ENCODE results near the gene DSCAML1. TPM values are rescaled to one million over a fixed set of nuclear protein-coding genes. Genes with fewer than 3 reads are reported as not detected.

The DSCAML1 gene
- total RNA-seq, 1 experiment from 2014 or later = 0.15 TPM

DNA sequence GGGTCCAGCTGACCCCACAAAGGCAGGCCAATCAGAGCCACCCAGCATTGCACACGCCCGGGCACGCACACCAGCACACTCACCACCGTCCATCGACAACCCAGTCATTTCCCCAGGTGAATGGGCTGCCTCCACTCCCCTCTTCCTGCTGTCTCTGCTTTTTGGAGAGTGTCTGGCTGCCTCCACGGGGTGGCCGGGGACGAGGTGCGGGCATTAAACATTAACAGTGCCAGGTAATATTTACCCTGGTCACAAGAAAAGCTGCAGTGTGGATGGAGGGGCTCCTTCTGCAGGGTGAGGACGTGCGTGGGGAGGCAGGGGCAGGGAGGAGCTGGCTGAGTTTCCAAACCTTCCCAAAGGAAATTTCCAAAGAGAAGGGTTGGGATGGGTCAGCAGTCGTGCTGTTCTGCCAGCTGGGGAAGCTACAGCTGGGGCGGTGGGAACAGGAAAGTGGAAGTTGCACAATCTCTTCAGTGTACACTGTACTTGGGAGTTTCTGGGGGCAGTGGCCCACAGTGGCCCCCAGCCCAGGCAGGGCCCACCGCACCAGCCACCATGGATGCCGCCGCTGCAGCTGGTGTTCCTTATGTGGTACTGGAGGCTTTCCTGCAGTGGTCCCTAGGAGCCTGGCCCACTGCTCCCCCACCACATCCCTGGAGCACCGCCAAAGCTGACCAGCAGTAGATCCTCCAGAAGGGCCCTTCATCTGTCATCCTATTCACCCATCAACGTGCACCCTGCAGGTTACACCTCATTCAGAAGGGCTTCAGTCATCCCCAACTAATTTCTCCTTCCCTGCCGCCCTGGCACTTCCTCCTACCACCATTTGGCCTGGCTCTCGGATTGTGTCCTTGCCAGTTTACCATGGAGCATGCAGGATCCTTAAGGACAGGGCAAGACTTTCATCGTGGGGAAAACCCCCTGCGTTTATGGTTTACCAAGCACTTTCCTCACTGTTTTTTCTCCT lies 27.8 kb upstream of the DSCAML1 start, which contains the start of gene FXYD2:
Gene FXYD2, minus strand, starts transcription at position 174 of the 967 bp plus-strand sequence. Its CDS starts 66 bp downstream, at position 108.
- Histone ChIP-seq H3K14ac (ENCODE audit: insufficient read depth, low read length) (no peak within 1 kb of the TSS; the same call in 1 of the 2 replicates), H3K4me1 (ENCODE audit: insufficient read depth, low read length) (no peaks in the 10 kb centered on the region; the same call in 1 of the 2 replicates), H3K23me2 (ENCODE audit: insufficient read length, low read depth, low read length, poor library complexity, severe bottlenecking) (no peaks in the 10 kb centered on the region), H2AFZ (ENCODE audit: low read length) (no peak within 1 kb of the TSS), H2AK5ac (ENCODE audit: insufficient read length, low read length) (no peak within 1 kb of the TSS), H4K91ac (ENCODE audit: insufficient read length, low read depth, low read length) (no peak within 1 kb of the TSS), H3T11ph (ENCODE audit: low read length) (no peak within 1 kb of the TSS), H4K5ac (ENCODE audit: insufficient read length, low read depth, low read length) (no peak within 1 kb of the TSS), H2BK12ac (ENCODE audit: insufficient read length, low read depth, low read length) (no peak within 1 kb of the TSS), H2BK15ac (ENCODE audit: low read depth, low read length) (no peak within 1 kb of the TSS), H2BK120ac (ENCODE audit: low read depth, low read length, poor library complexity, severe bottlenecking) (no peak within 1 kb of the TSS), H3K9ac (ENCODE audit: extremely low read depth, insufficient read length, low read length) (no peak within 1 kb of the TSS), H4K20me1 (ENCODE audit: control insufficient read depth, insufficient read depth, insufficient read length) (no peaks in the 10 kb centered on the region), H3K23ac (ENCODE audit: insufficient read length, low read depth, low read length) (no peak within 1 kb of the TSS), H2BK20ac (ENCODE audit: low read depth, low read length, poor library complexity, severe bottlenecking) (no peak within 1 kb of the TSS), H3K9me3 (ENCODE audit: control insufficient read depth, low read depth, low read length) (no peaks in the 10 kb centered on the region), H4K8ac (replicated peaks; ENCODE audit: insufficient read length, low read depth, low read length) (no peak within 1 kb of the TSS), H3K27me3 (ENCODE audit: insufficient read depth, low read length) (no peaks in the 10 kb centered on the region), H2BK5ac (ENCODE audit: insufficient read length, low read length) (no peak within 1 kb of the TSS), H3K79me1 (ENCODE audit: insufficient read depth, low read depth, low read length, poor library complexity, severe bottlenecking) (no peaks in the 10 kb centered on the region), H3K4me2 (ENCODE audit: insufficient read depth, insufficient read length, low read length) (no peak within 1 kb of the TSS), H3K56ac (ENCODE audit: insufficient read length, low read depth, low read length) (no peak within 1 kb of the TSS), H3K4ac (ENCODE audit: low read depth, low read length) (no peak within 1 kb of the TSS), H3K18ac (ENCODE audit: insufficient read length, low read depth, low read length) (no peak within 1 kb of the TSS), H3K79me2 (ENCODE audit: insufficient read depth, low read length) (no peaks in the 10 kb centered on the region), H3K27ac (ENCODE audit: insufficient read length, low read depth, low read length) (no peak within 1 kb of the TSS)
- H3K36me3 Mint-ChIP-seq (ENCODE audit: insufficient read depth in 1 of 3, low read depth in 3 of 3) = no peaks in the 10 kb centered on the region
- TF ChIP-seq, protein P1, sequence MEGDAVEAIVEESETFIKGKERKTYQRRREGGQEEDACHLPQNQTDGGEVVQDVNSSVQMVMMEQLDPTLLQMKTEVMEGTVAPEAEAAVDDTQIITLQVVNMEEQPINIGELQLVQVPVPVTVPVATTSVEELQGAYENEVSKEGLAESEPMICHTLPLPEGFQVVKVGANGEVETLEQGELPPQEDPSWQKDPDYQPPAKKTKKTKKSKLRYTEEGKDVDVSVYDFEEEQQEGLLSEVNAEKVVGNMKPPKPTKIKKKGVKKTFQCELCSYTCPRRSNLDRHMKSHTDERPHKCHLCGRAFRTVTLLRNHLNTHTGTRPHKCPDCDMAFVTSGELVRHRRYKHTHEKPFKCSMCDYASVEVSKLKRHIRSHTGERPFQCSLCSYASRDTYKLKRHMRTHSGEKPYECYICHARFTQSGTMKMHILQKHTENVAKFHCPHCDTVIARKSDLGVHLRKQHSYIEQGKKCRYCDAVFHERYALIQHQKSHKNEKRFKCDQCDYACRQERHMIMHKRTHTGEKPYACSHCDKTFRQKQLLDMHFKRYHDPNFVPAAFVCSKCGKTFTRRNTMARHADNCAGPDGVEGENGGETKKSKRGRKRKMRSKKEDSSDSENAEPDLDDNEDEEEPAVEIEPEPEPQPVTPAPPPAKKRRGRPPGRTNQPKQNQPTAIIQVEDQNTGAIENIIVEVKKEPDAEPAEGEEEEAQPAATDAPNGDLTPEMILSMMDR (conservative IDR thresholded peaks at IDR 0.05) = no peak
- WGBS (ENCODE audit: extremely low coverage, insufficient read length, low lambda C conversion rate) = no CpG with 5 or more reads among the region's 22 CpGs
- H3K9me3 Mint-ChIP-seq = no peaks in the 10 kb centered on the region; a peak in 1 of 5 replicates
- peak within 1 kb of the TSS in 1 of 2 experiments; percentile 51; a peak in 1 of 5 replicates for H3K4me3 Mint-ChIP-seq
- DNase-seq = peak; percentile 36
- H3K27ac Mint-ChIP-seq = peak within 1 kb of the TSS; percentile 55 to 75 (median 60); a peak in 3 of 7 replicates
- peaks cover 34 to 45% of the 10 kb centered on the region in 2 experiments for H3K4me1 Mint-ChIP-seq
- H3K27me3 Mint-ChIP-seq (ENCODE audit: low read depth) = peaks cover 9% of the 10 kb centered on the region

Data from H9 (cell line).